SK-N-SH treated with all-trans-retinoic acid at 6 μM for 48 hours (cell line): ENCODE results near the gene GPD1.

Experiments
- ATAC-seq: fragments of 200-7000 bp; cut with Tn5 transposase; 3 replicates; pipeline ENCODE4 v1.9.1; 2020; ENCODE audit warnings: mild to moderate bottlenecking, moderate library complexity
- ARNTL ChIP-seq: fragments of 450-650 bp; formaldehyde crosslinking; IDR thresholded peaks from 2 replicates; pipeline ENCODE4 v1.5.0; 2020; ENCODE audit warnings: low read depth, mild to moderate bottlenecking, moderate library complexity, borderline replicate concordance
- BACH2 ChIP-seq: fragments of 250-450 bp; sonication (Bioruptor Pico); IDR thresholded peaks from 2 replicates; pipeline ENCODE4 v1.9.0; 2021; ENCODE audit warnings: mild to moderate bottlenecking, borderline replicate concordance
- CREB5 ChIP-seq: fragments of 250-450 bp; sonication (Bioruptor Pico); IDR thresholded peaks from 2 replicates; pipeline ENCODE4 v1.5.1; 2020; ENCODE audit warnings: low read depth, mild to moderate bottlenecking, moderate library complexity
- CSDC2 ChIP-seq: fragments of 250-450 bp; sonication (Bioruptor Pico); IDR thresholded peaks from 2 replicates; pipeline ENCODE4 v1.5.0; 2020; ENCODE audit warnings: mild to moderate bottlenecking, moderate library complexity
- ESRRG ChIP-seq: fragments of 250-450 bp; sonication (Bioruptor Pico); IDR thresholded peaks from 2 replicates; pipeline ENCODE4 v1.6.1; 2021; ENCODE audit warnings: mild to moderate bottlenecking
- GLIS3 ChIP-seq: fragments of 250-450 bp; sonication (Bioruptor Pico); IDR thresholded peaks from 2 replicates; pipeline ENCODE4 v1.5.0; 2020; ENCODE audit warnings: mild to moderate bottlenecking, moderate library complexity
- ISL1 ChIP-seq: fragments of 250-450 bp; sonication (Bioruptor Pico); IDR thresholded peaks from 2 replicates; pipeline ENCODE4 v2.1.2; 2022; ENCODE audit warnings: mild to moderate bottlenecking, moderate library complexity
- OSR1 ChIP-seq: fragments of 250-450 bp; sonication (Bioruptor Pico); IDR thresholded peaks from 2 replicates; pipeline ENCODE4 v1.8.0; 2022; ENCODE audit warnings: moderate library complexity, mild to moderate bottlenecking, inconsistent platforms
- PATZ1 ChIP-seq: fragments of 250-450 bp; sonication (Bioruptor Pico); IDR thresholded peaks from 2 replicates; pipeline ENCODE4 v1.8.0; 2020; ENCODE audit warnings: mild to moderate bottlenecking, moderate library complexity, borderline replicate concordance
- POU6F1 ChIP-seq: fragments of 250-450 bp; sonication (Bioruptor Pico); IDR thresholded peaks from 2 replicates; pipeline ENCODE4 v1.8.0; 2021; ENCODE audit warnings: low read depth, mild to moderate bottlenecking, moderate library complexity, borderline replicate concordance
- PPARA ChIP-seq: fragments of 250-450 bp; sonication (Bioruptor Pico); IDR thresholded peaks from 2 replicates; pipeline ENCODE4 v1.5.0; 2020; ENCODE audit warnings: mild to moderate bottlenecking, borderline replicate concordance
- RARB ChIP-seq: fragments of 250-450 bp; sonication (Bioruptor Pico); IDR thresholded peaks from 2 replicates; pipeline ENCODE4 v1.8.0; 2021; ENCODE audit warnings: mild to moderate bottlenecking, moderate library complexity
- TCF4 ChIP-seq: fragments of 250-450 bp; sonication (Bioruptor Pico); IDR thresholded peaks from 2 replicates; pipeline ENCODE4 v1.8.0; 2021; ENCODE audit warnings: mild to moderate bottlenecking, moderate library complexity, borderline replicate concordance
- TOX ChIP-seq: fragments of 250-450 bp; sonication (Bioruptor Pico); IDR thresholded peaks from 2 replicates; pipeline ENCODE4 v1.8.0; 2021; ENCODE audit warnings: mild to moderate bottlenecking, moderate library complexity, borderline replicate concordance
- ZC3H10 ChIP-seq: fragments of 250-450 bp; sonication (Bioruptor Pico); IDR thresholded peaks from 2 replicates; pipeline ENCODE4 v1.5.1; 2021; ENCODE audit warnings: mild to moderate bottlenecking, moderate library complexity
- ZNF565 ChIP-seq: fragments of 450-650 bp; formaldehyde crosslinking; conservative IDR thresholded peaks from 2 replicates; pipeline ENCODE4 v1.5.0; 2020; ENCODE audit warnings: low read depth, mild to moderate bottlenecking, moderate library complexity
- ZNF70 ChIP-seq: fragments of 450-650 bp; formaldehyde crosslinking; IDR thresholded peaks from 2 replicates; pipeline ENCODE4 v1.5.0; 2020; ENCODE audit warnings: mild to moderate bottlenecking, moderate library complexity
- ZNF8 ChIP-seq: fragments of 450-650 bp; formaldehyde crosslinking; IDR thresholded peaks from 2 replicates; pipeline ENCODE4 v1.5.0; 2020; ENCODE audit warnings: mild to moderate bottlenecking, moderate library complexity
- TF ChIP-seq, protein P1 (sequence below): fragments of 250-450 bp; sonication (Bioruptor Pico); IDR thresholded peaks from 2 replicates; pipeline ENCODE4 v1.5.0; 2020; ENCODE audit warnings: mild to moderate bottlenecking, moderate library complexity

Gene GPD1

GRCh38 chr12:50127546-50127945, 23.7 kb downstream of the GPD1 start:
- ATAC-seq: no peak
- TF ChIP-seq ARNTL (no peak), RARB (CRISPR knock-in tag) (no peak), ZNF70 (CRISPR knock-in tag) (no peak), BACH2 (CRISPR knock-in tag) (no peak), PPARA (CRISPR knock-in tag) (no peak), GLIS3 (CRISPR knock-in tag) (no peak), ZNF8 (CRISPR knock-in tag) (no peak), CREB5 (CRISPR knock-in tag) (no peak), TOX (CRISPR knock-in tag) (no peak), OSR1 (no peak)
- TF ChIP-seq, protein P1, sequence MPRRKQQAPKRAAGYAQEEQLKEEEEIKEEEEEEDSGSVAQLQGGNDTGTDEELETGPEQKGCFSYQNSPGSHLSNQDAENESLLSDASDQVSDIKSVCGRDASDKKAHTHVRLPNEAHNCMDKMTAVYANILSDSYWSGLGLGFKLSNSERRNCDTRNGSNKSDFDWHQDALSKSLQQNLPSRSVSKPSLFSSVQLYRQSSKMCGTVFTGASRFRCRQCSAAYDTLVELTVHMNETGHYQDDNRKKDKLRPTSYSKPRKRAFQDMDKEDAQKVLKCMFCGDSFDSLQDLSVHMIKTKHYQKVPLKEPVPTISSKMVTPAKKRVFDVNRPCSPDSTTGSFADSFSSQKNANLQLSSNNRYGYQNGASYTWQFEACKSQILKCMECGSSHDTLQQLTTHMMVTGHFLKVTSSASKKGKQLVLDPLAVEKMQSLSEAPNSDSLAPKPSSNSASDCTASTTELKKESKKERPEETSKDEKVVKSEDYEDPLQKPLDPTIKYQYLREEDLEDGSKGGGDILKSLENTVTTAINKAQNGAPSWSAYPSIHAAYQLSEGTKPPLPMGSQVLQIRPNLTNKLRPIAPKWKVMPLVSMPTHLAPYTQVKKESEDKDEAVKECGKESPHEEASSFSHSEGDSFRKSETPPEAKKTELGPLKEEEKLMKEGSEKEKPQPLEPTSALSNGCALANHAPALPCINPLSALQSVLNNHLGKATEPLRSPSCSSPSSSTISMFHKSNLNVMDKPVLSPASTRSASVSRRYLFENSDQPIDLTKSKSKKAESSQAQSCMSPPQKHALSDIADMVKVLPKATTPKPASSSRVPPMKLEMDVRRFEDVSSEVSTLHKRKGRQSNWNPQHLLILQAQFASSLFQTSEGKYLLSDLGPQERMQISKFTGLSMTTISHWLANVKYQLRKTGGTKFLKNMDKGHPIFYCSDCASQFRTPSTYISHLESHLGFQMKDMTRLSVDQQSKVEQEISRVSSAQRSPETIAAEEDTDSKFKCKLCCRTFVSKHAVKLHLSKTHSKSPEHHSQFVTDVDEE (CRISPR knock-in tag): no peak

GRCh38 chr12:50129290-50129689, 25.5 kb downstream of the GPD1 start:
- TF ChIP-seq PPARA (CRISPR knock-in tag) (no peak), POU6F1 (CRISPR knock-in tag) (no peak), GLIS3 (CRISPR knock-in tag) (no peak), RARB (CRISPR knock-in tag) (no peak), ZNF565 (CRISPR knock-in tag) (no peak), BACH2 (CRISPR knock-in tag) (no peak), TCF4 (CRISPR knock-in tag) (no peak), ZNF8 (CRISPR knock-in tag) (no peak), ZNF70 (CRISPR knock-in tag) (no peak), CREB5 (CRISPR knock-in tag) (no peak), ISL1 (CRISPR knock-in tag) (no peak), ARNTL (no peak), ESRRG (CRISPR knock-in tag) (no peak), PATZ1 (no peak), CSDC2 (no peak), ZC3H10 (no peak), TOX (CRISPR knock-in tag) (no peak)
- TF ChIP-seq, protein P1 (CRISPR knock-in tag): no peak
- no peak for ATAC-seq
